ENCODE results near the gene HDAC9.

DNA sequence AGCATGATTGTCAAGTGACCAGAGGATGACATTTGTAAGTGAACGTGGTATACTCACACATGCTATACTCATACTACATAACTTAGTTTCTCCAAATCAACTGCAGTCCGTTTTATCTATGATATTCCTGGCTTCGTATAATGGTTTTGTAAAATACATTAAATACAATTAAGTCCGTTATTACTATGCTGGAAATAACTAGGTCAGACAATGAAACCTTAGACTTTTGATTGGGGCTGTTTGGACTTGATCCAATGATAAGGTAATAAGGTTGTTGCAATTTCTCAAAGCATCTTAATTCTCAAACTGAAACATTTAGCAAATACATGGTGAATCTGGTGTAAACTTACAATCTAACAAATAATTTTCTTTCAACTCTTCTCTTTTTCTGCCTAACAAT is 504.9 kb downstream of the HDAC9 start:
- TF ChIP-seq, protein P1, sequence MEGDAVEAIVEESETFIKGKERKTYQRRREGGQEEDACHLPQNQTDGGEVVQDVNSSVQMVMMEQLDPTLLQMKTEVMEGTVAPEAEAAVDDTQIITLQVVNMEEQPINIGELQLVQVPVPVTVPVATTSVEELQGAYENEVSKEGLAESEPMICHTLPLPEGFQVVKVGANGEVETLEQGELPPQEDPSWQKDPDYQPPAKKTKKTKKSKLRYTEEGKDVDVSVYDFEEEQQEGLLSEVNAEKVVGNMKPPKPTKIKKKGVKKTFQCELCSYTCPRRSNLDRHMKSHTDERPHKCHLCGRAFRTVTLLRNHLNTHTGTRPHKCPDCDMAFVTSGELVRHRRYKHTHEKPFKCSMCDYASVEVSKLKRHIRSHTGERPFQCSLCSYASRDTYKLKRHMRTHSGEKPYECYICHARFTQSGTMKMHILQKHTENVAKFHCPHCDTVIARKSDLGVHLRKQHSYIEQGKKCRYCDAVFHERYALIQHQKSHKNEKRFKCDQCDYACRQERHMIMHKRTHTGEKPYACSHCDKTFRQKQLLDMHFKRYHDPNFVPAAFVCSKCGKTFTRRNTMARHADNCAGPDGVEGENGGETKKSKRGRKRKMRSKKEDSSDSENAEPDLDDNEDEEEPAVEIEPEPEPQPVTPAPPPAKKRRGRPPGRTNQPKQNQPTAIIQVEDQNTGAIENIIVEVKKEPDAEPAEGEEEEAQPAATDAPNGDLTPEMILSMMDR (IDR thresholded peaks at IDR 0.05): no peak
- TF ChIP-seq POLR2A (IDR thresholded peaks at IDR 0.05) (no peak), EP300 (IDR thresholded peaks at IDR 0.05) (no peak)
